K562 (cell line): Measurements from ENCODE around the gene LPCAT1. TPM values are rescaled to one million over a fixed set of nuclear protein-coding genes. Genes with fewer than 3 reads are reported as not detected.

Experiments
- BCLAF1 ChIP-seq, 2 experiments: fragments of 450-650 bp in 1 of 2; IDR thresholded peaks; 2 replicates each; pipeline ENCODE4 v1.6.1; 2011 to 2017; ENCODE audit warnings: low read depth in 2 of 2, antibody characterized with exemption in 1 of 2, borderline replicate concordance in 1 of 2, low read length in 1 of 2, mild to moderate bottlenecking in 1 of 2, mixed read lengths in 1 of 2; ENCODE audit not compliant: control insufficient read depth in 1 of 2
- CEBPG ChIP-seq, 3 experiments: fragments of 200-800 bp in 1 of 3; sonication (Bioruptor generic) in 1 of 3; sonication (generic) in 1 of 3; formaldehyde crosslinking in 1 of 3; IDR thresholded peaks in 2 of 3; conservative IDR thresholded peaks in 1 of 3; 2 replicates each; pipeline versions ENCODE4 v1.6.1 to v1.8.0; 2016 to 2022; ENCODE audit warnings: missing compliant biosample characterization in 2 of 3, missing genetic modification characterization in 2 of 3, mild to moderate bottlenecking in 1 of 3, missing genetic modification reagents in 1 of 3
- CHCHD3 ChIP-seq: fragments of 250-450 bp; sonication (Bioruptor Pico); IDR thresholded peaks from 2 replicates; pipeline ENCODE4 v2.1.2; 2022; ENCODE audit warnings: mild to moderate bottlenecking
- ESRRA ChIP-seq: fragments of 450-650 bp; IDR thresholded peaks from 2 replicates; pipeline ENCODE4 v1.6.1; 2014; ENCODE audit warnings: low read depth, mild to moderate bottlenecking, moderate library complexity, borderline replicate concordance
- GABPB2 ChIP-seq: fragments of 250-450 bp; sonication (Bioruptor Pico); conservative IDR thresholded peaks from 2 replicates; pipeline ENCODE4 v1.5.1; 2021; ENCODE audit warnings: mild to moderate bottlenecking
- HDAC1 ChIP-seq, 2 experiments: fragments of 450-650 bp; IDR thresholded peaks; 2 replicates each; pipeline ENCODE4 v1.6.1; 2016 to 2017; ENCODE audit warnings: inconsistent platforms in 1 of 2, mild to moderate bottlenecking in 1 of 2, moderate library complexity in 1 of 2
- HMG20A ChIP-seq: fragments of 450-650 bp; formaldehyde crosslinking; conservative IDR thresholded peaks from 2 replicates; pipeline ENCODE4 v1.4.0; 2020; ENCODE audit warnings: mild to moderate bottlenecking, mixed read lengths
- HOXB6 ChIP-seq: fragments of 250-450 bp; sonication (Bioruptor Pico); IDR thresholded peaks from 2 replicates; pipeline ENCODE4 v1.5.1; 2022; ENCODE audit warnings: mild to moderate bottlenecking, borderline replicate concordance
- NKRF ChIP-seq: fragments of 450-650 bp; IDR thresholded peaks from 2 replicates; pipeline ENCODE4 v1.6.1; 2016; ENCODE audit warnings: borderline replicate concordance
- PREB ChIP-seq: sonication (generic); formaldehyde crosslinking; IDR thresholded peaks from 2 replicates; pipeline ENCODE4 v1.8.1; 2023; ENCODE audit warnings: mild to moderate bottlenecking, missing genetic modification reagents
- RB1 ChIP-seq: fragments of 450-650 bp; IDR thresholded peaks from 2 replicates; pipeline ENCODE4 v1.6.1; 2017; ENCODE audit warnings: low read depth, mild to moderate bottlenecking
- RNF2 ChIP-seq: sonication (generic); IDR thresholded peaks from 2 replicates; pipeline ENCODE4 v1.6.1; 2016
- THRA ChIP-seq: fragments of 450-650 bp; IDR thresholded peaks from 2 replicates; pipeline ENCODE4 v1.6.1; 2017; ENCODE audit warnings: mild to moderate bottlenecking, moderate library complexity
- TRIM28 ChIP-seq: fragments of 450-650 bp; IDR thresholded peaks from 2 replicates; pipeline ENCODE4 v1.6.1; 2017
- ZNF197 ChIP-seq: fragments of 200-800 bp; sonication (Bioruptor generic); IDR thresholded peaks from 2 replicates; pipeline ENCODE4 v1.6.1; 2016; ENCODE audit warnings: low read depth, missing genetic modification characterization, missing compliant biosample characterization
- ZNF263 ChIP-seq: sonication (generic); formaldehyde crosslinking; IDR thresholded peaks from 2 replicates; pipeline ENCODE4 v1.8.0; 2022; ENCODE audit warnings: mild to moderate bottlenecking, missing genetic modification reagents, borderline replicate concordance
- ZZZ3 ChIP-seq: fragments of 450-650 bp; IDR thresholded peaks from 2 replicates; pipeline ENCODE4 v1.6.1; 2016; ENCODE audit warnings: antibody characterized with exemption, mild to moderate bottlenecking, moderate library complexity
- polyA plus RNA-seq, 8 experiments: library from polyadenylated mRNA; depleted of rRNA in 4 of 8; stranded (reverse) in 5 of 8; unstranded in 3 of 8; fragments of >200 nt; fragmentation: Nextera tagmentation in 2 of 8; fragmentation: Illumina TruSeq in 1 of 8; extraction: Ambion mirVana in 2 of 8; extraction: Trizol in 1 of 8; gene quantifications; 2 replicates each; pipeline versions ENCODE4 v1.2.1 to v1.2.3, GENCODE V29; 2011 to 2014; ENCODE audit warnings: inconsistent platforms in 1 of 8, missing spikeins in 1 of 8
- total RNA-seq, 7 experiments: library from RNA; depleted of rRNA in 6 of 7; stranded (reverse); fragments of >200 nt in 6 of 7; fragmentation: Illumina TruSeq in 2 of 7; extraction: Trizol in 2 of 7; gene quantifications; 2 replicates each; pipeline versions ENCODE4 v1.2.1 to v1.2.3, GENCODE V29; 2011 to 2021; ENCODE audit warnings: low replicate concordance in 1 of 7

LPCAT1 gene
- total and polyA plus RNA-seq, 9 of the 15 experiments (the other 6 are each of a cell fraction or from before 2014, with no cell fraction given), result 0.14 to 18.4 (median 13.9) TPM

- TF ChIP-seq NKRF (no peak), GABPB2 (CRISPR knock-in tag) (no peak), PREB (CRISPR knock-in tag) (no peak), ZNF263 (CRISPR knock-in tag) (no peak), HMG20A (CRISPR knock-in tag) (no peak), HDAC1 (IDR thresholded peaks at IDR 0.05) (no peak), HOXB6 (CRISPR knock-in tag) (no peak), BCLAF1 (IDR thresholded peaks at IDR 0.05; ENCODE audit: borderline replicate concordance in 1 of 2, control insufficient read depth in 1 of 2, low read depth in 2 of 2, low read length in 1 of 2) (no peak), RB1 (peak; percentile 72; the same call in 1 of the 2 replicates), ZNF197 (CRISPR knock-in tag) (no peak), ESRRA (no peak), CEBPG (CRISPR knock-in tag; IDR thresholded peaks at IDR 0.05) (peak; percentile 74), CEBPG (tag; conservative IDR thresholded peaks at IDR 0.05 in 1 of 2, IDR thresholded peaks at IDR 0.05 in 1 of 2) (peak; percentile 85 to 89), RNF2 (no peak), CHCHD3 (CRISPR knock-in tag) (no peak), TRIM28 (no peak), THRA (no peak), ZZZ3 (no peak)
These were observed 44.1 kb downstream of the LPCAT1 start (continued) for GRCh38 chr5:1479581-1480188.
